Breast epithelium (tissue), 4 donors: ENCODE results near the gene GALNT10. TPM values are rescaled to one million over a fixed set of nuclear protein-coding genes. Genes with fewer than 3 reads are reported as not detected.
"Not testable (repeated sequence)": the region's sequence is repeated elsewhere in the genome, so short reads cannot be mapped to it uniquely, and the experiment has no call there.

Experiments
- DNase-seq, 2 donors: peaks; one replicate each; pipeline ENCODE4 v3.0.0-alpha.2; 2019; ENCODE audit warnings: low spot score in 2 of 2
- H3K27ac ChIP-seq, 2 donors: fragments of 200-600 bp; sonication (generic) in 1 of 2; one replicate each; pipeline ENCODE4 v1.5.1; 2016 to 2019; ENCODE audit warnings: mild to moderate bottlenecking in 1 of 2
- H3K27me3 ChIP-seq, 2 donors: fragments of 200-600 bp; sonication (generic) in 1 of 2; one replicate each; pipeline versions ENCODE4 v1.5.1 to v1.6.0; 2017 to 2019; ENCODE audit warnings: control low read depth in 1 of 2, mild to moderate bottlenecking in 1 of 2
- H3K36me3 ChIP-seq: fragments of 200-600 bp; one replicate; pipeline ENCODE4 v1.5.1; 2019
- H3K4me1 ChIP-seq, 2 donors: fragments of 200-600 bp; sonication (generic); one replicate each; pipeline ENCODE4 v1.5.1; 2016 to 2019; ENCODE audit warnings: control low read depth in 1 of 2
- H3K4me3 ChIP-seq, 3 donors: fragments of 200-600 bp; sonication (generic); 1 replicate in 2 of 3; 2 replicates in 1 of 3; pipeline ENCODE4 v1.5.1; 2016 to 2019; ENCODE audit warnings: mild to moderate bottlenecking in 3 of 3, moderate library complexity in 2 of 3
- H3K9me3 ChIP-seq, 2 donors: fragments of 200-600 bp; sonication (generic) in 1 of 2; one replicate each; pipeline ENCODE4 v1.5.1; 2016 to 2019; ENCODE audit warnings: control low read depth in 1 of 2
- CTCF ChIP-seq, 3 donors: fragments of 450-650 bp; IDR thresholded peaks; one replicate each; pipeline ENCODE4 v1.5.1; 2016 to 2017; ENCODE audit warnings: antibody characterized with exemption in 3 of 3, mild to moderate bottlenecking in 3 of 3, moderate library complexity in 3 of 3
- POLR2A ChIP-seq: fragments of 450-650 bp; IDR thresholded peaks from one replicate; pipeline ENCODE4 v1.6.1; 2016; ENCODE audit warnings: antibody characterized with exemption, mild to moderate bottlenecking, moderate library complexity
- POLR2AphosphoS5 ChIP-seq, 3 donors: sonication (generic); formaldehyde crosslinking; IDR thresholded peaks; one replicate each; pipeline ENCODE4 v1.6.1; 2017; ENCODE audit warnings: antibody characterized with exemption in 3 of 3
- intact Hi-C: fragments of 100-400 bp; cut with DNase I; formaldehyde crosslinking; loops from one replicate; pipeline ENCODE4 v1.15.1; 2023; ENCODE audit warnings: low total_unique reads
- total RNA-seq, 3 donors: library from RNA; depleted of rRNA; stranded (reverse); fragments of >200 nt; gene quantifications; one replicate each; pipeline ENCODE4 v1.1.0, GENCODE V29; 2016

Gene GALNT10
- total RNA-seq, 3 donors from 2014 or later: 32.8 to 67.2 (median 34.1) TPM

- Histone ChIP-seq H3K4me3 (no peak overlapping the region), H3K9me3 (no peaks in the 10 kb centered on the region), H3K27ac (no peak overlapping the region), H3K27me3 (no peaks in the 10 kb centered on the region), H3K36me3 (no peaks in the 10 kb centered on the region), H3K4me1 (no peaks in the 10 kb centered on the region)
- DNase-seq: no peak
- TF ChIP-seq CTCF (IDR thresholded peaks at IDR 0.05): no peak
- TF ChIP-seq POLR2AphosphoS5 (IDR thresholded peaks at IDR 0.05): no peak
- intact Hi-C loops: no loop called here
These were observed 42.9 kb upstream of the GALNT10 start for GRCh38 chr5:154147666-154148065.

- intact Hi-C loops, H3K9me3 ChIP-seq, H3K4me1 ChIP-seq, H3K4me3 ChIP-seq, H3K36me3 ChIP-seq, DNase-seq, H3K27ac ChIP-seq, H3K27me3 ChIP-seq: not testable (repeated sequence)
These were observed 40.1 kb upstream of the GALNT10 start for GRCh38 chr5:154150471-154150870.

- no peaks in the 10 kb centered on the region for H3K9me3 ChIP-seq
- H3K4me1 ChIP-seq: peaks cover 0 to 2% of the 10 kb centered on the region in 2 donors
- TF ChIP-seq POLR2A: no peak
- no peak for TF ChIP-seq CTCF (IDR thresholded peaks at IDR 0.05)
- TF ChIP-seq POLR2AphosphoS5 (IDR thresholded peaks at IDR 0.05): no peak
- intact Hi-C loops: no loop called here
- no peaks in the 10 kb centered on the region for H3K36me3 ChIP-seq
- no peak overlapping the region for H3K27ac ChIP-seq
- DNase-seq: peak in 1 of 2 donors; percentile 58
- no peaks in the 10 kb centered on the region for H3K27me3 ChIP-seq
- no peak overlapping the region for H3K4me3 ChIP-seq
These were observed 32.8 kb upstream of the GALNT10 start for GRCh38 chr5:154157483-154158378.

GRCh38 chr5:154158379-154158737 is 32.2 kb upstream of the GALNT10 start:
- TF ChIP-seq POLR2AphosphoS5 (IDR thresholded peaks at IDR 0.05) (no peak), POLR2A (no peak), CTCF (IDR thresholded peaks at IDR 0.05) (no peak)
- H3K27me3 ChIP-seq: no peaks in the 10 kb centered on the region
- H3K27ac ChIP-seq: no peak overlapping the region
- peaks cover 0 to 2% of the 10 kb centered on the region in 2 donors for H3K4me1 ChIP-seq
- no peak for DNase-seq
- no peaks in the 10 kb centered on the region for H3K36me3 ChIP-seq
- H3K9me3 ChIP-seq: no peaks in the 10 kb centered on the region
- no peak overlapping the region for H3K4me3 ChIP-seq
- intact Hi-C loops: no loop called here

- TF ChIP-seq POLR2A (no peak), CTCF (IDR thresholded peaks at IDR 0.05) (no peak), POLR2AphosphoS5 (IDR thresholded peaks at IDR 0.05) (no peak)
- intact Hi-C loops: no loop called here
- no peak overlapping the region for H3K4me3 ChIP-seq
- H3K27me3 ChIP-seq: no peaks in the 10 kb centered on the region
- no peaks in the 10 kb centered on the region for H3K36me3 ChIP-seq
- peaks cover 0 to 2% of the 10 kb centered on the region in 2 donors for H3K4me1 ChIP-seq
- no peak for DNase-seq
- no peak overlapping the region for H3K27ac ChIP-seq
- no peaks in the 10 kb centered on the region for H3K9me3 ChIP-seq
These were observed 31.2 kb upstream of the GALNT10 start for GRCh38 chr5:154159343-154159742.
